GM12878 (cell line): ENCODE measurements around the gene ZNF532.

Source experiments
- ATF7 ChIP-seq: fragments of 450-650 bp; IDR thresholded peaks from 2 replicates; pipeline ENCODE4 v1.6.1; 2016; ENCODE audit warnings: low read depth, mild to moderate bottlenecking
- CEBPB ChIP-seq, 2 experiments: fragments of 150-350 bp in 1 of 2; IDR thresholded peaks; 2 replicates each; pipeline ENCODE4 v1.6.1; 2012 to 2014; ENCODE audit warnings: low read depth in 2 of 2, low read length in 2 of 2, borderline replicate concordance in 1 of 2, inconsistent platforms in 1 of 2
- CREB1 ChIP-seq: IDR thresholded peaks from 2 replicates; pipeline ENCODE4 v1.6.1; 2012; ENCODE audit warnings: low read depth, mild to moderate bottlenecking, inconsistent platforms
- KDM1A ChIP-seq: fragments of 200-600 bp; sonication (generic); IDR thresholded peaks from 2 replicates; pipeline ENCODE4 v1.6.1; 2016; ENCODE audit warnings: borderline replicate concordance
- LARP7 ChIP-seq: fragments of 450-650 bp; IDR thresholded peaks from 2 replicates; pipeline ENCODE4 v1.6.1; 2017; ENCODE audit warnings: mild to moderate bottlenecking
- MXI1 ChIP-seq: fragments of 150-350 bp; IDR thresholded peaks from 2 replicates; pipeline ENCODE4 v1.6.1; 2011; ENCODE audit warnings: low read depth, mild to moderate bottlenecking, inconsistent platforms, low read length, improper control_type of control experiment
- SMC3 ChIP-seq: IDR thresholded peaks from 2 replicates; pipeline ENCODE4 v1.6.1; 2011; ENCODE audit warnings: low read length, improper control_type of control experiment, borderline replicate concordance
- ZNF24 ChIP-seq: fragments of 450-650 bp; IDR thresholded peaks from 2 replicates; pipeline ENCODE4 v1.6.1; 2017; ENCODE audit warnings: antibody characterized with exemption, mild to moderate bottlenecking
- TF ChIP-seq, protein P1 (sequence below), 3 experiments: IDR thresholded peaks in 2 of 3; conservative IDR thresholded peaks in 1 of 3; 2 replicates each; pipeline ENCODE4 v1.5.1; 2011; ENCODE audit warnings: low read depth in 3 of 3, low read length in 3 of 3, mild to moderate bottlenecking in 3 of 3, control low read depth in 2 of 3, moderate library complexity in 2 of 3, inconsistent platforms in 1 of 3, mixed read lengths in 1 of 3; ENCODE audit not compliant: control insufficient read depth in 2 of 3, insufficient read depth in 1 of 3; ENCODE audit errors: extremely low read depth in 1 of 3
- TF ChIP-seq, protein P2 (sequence below): IDR thresholded peaks from 2 replicates; pipeline ENCODE4 v1.6.1; 2011; ENCODE audit warnings: low read depth, low read length, improper control_type of control experiment, borderline replicate concordance

- no peak for TF ChIP-seq KDM1A
- TF ChIP-seq SMC3: no peak
- TF ChIP-seq ZNF24: no peak
- TF ChIP-seq, protein P1, sequence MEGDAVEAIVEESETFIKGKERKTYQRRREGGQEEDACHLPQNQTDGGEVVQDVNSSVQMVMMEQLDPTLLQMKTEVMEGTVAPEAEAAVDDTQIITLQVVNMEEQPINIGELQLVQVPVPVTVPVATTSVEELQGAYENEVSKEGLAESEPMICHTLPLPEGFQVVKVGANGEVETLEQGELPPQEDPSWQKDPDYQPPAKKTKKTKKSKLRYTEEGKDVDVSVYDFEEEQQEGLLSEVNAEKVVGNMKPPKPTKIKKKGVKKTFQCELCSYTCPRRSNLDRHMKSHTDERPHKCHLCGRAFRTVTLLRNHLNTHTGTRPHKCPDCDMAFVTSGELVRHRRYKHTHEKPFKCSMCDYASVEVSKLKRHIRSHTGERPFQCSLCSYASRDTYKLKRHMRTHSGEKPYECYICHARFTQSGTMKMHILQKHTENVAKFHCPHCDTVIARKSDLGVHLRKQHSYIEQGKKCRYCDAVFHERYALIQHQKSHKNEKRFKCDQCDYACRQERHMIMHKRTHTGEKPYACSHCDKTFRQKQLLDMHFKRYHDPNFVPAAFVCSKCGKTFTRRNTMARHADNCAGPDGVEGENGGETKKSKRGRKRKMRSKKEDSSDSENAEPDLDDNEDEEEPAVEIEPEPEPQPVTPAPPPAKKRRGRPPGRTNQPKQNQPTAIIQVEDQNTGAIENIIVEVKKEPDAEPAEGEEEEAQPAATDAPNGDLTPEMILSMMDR (IDR thresholded peaks at IDR 0.05 in 2 of 3, conservative IDR thresholded peaks at IDR 0.05 in 1 of 3; ENCODE audit: control insufficient read depth in 2 of 3, extremely low read depth in 1 of 3, insufficient read depth in 1 of 3, low read depth in 3 of 3, low read length in 3 of 3): no peak
- TF ChIP-seq CREB1: no peak
- no peak for TF ChIP-seq LARP7
- TF ChIP-seq MXI1: no peak
- TF ChIP-seq CEBPB (IDR thresholded peaks at IDR 0.05; ENCODE audit: borderline replicate concordance in 1 of 2, low read depth in 2 of 2, low read length in 2 of 2): no peak
- TF ChIP-seq, protein P2, sequence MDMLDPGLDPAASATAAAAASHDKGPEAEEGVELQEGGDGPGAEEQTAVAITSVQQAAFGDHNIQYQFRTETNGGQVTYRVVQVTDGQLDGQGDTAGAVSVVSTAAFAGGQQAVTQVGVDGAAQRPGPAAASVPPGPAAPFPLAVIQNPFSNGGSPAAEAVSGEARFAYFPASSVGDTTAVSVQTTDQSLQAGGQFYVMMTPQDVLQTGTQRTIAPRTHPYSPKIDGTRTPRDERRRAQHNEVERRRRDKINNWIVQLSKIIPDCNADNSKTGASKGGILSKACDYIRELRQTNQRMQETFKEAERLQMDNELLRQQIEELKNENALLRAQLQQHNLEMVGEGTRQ: no peak
- TF ChIP-seq ATF7: no peak
Measured at GRCh38 chr18:58943896-58944295, 79.2 kb downstream of the ZNF532 start.
